ENCODE results near the gene LCE5A.
"Not testable (repeated sequence)": the region's sequence is repeated elsewhere in the genome, so short reads cannot be mapped to it uniquely, and the experiment has no call there.

Gene LCE5A

GRCh38 chr1:152543820-152544219 is 33.2 kb downstream of the LCE5A start:
- peaks cover 46% of the 10 kb centered on the region for H3K9me3 Mint-ChIP-seq
- no peak for TF ChIP-seq CTCF (IDR thresholded peaks at IDR 0.05; ENCODE audit: unreplicated experiment in 3 of 3)
- H3K27ac Mint-ChIP-seq = no peak overlapping the region
- H3K4me1 Mint-ChIP-seq = no peaks in the 10 kb centered on the region
- no peaks in the 10 kb centered on the region for H3K27me3 Mint-ChIP-seq (ENCODE audit: low read depth)
- H3K36me3 Mint-ChIP-seq (ENCODE audit: low read depth) = no peaks in the 10 kb centered on the region
- no peak overlapping the region for H3K4me3 Mint-ChIP-seq

- peaks cover 39% of the 10 kb centered on the region for H3K9me3 Mint-ChIP-seq
- TF ChIP-seq CTCF (IDR thresholded peaks at IDR 0.05; ENCODE audit: unreplicated experiment in 3 of 3) = no peak
- H3K27ac Mint-ChIP-seq = no peak overlapping the region
- no peak overlapping the region for H3K4me3 Mint-ChIP-seq
- no peaks in the 10 kb centered on the region for H3K4me1 Mint-ChIP-seq
- H3K27me3 Mint-ChIP-seq (ENCODE audit: low read depth) = no peaks in the 10 kb centered on the region
- no peaks in the 10 kb centered on the region for H3K36me3 Mint-ChIP-seq (ENCODE audit: low read depth)
Measured at GRCh38 chr1:152546704-152547103, 36.1 kb downstream of the LCE5A start.

GRCh38 chr1:152548358-152548757 is 37.8 kb downstream of the LCE5A start:
- H3K4me1 Mint-ChIP-seq; H3K4me3 Mint-ChIP-seq; H3K36me3 Mint-ChIP-seq (ENCODE audit: low read depth); H3K27me3 Mint-ChIP-seq (ENCODE audit: low read depth); H3K27ac Mint-ChIP-seq: not testable (repeated sequence)
- H3K9me3 Mint-ChIP-seq = peaks cover 32% of the 10 kb centered on the region

Measured in nephron (organoid).